HCT116 (cell line): ENCODE measurements around the gene CHD8. TPM values are rescaled to one million over a fixed set of nuclear protein-coding genes. Genes with fewer than 3 reads are reported as not detected.

Experiments used
- ATAC-seq: fragments of 200-7000 bp; cut with Tn5 transposase; 2 replicates; pipeline ENCODE4 v1.9.1; 2020; ENCODE audit warnings: mild to moderate bottlenecking, moderate library complexity
- BruUV-seq: library from RNA; stranded (reverse); fragments of 400-500 nt; replicated peaks from 2 replicates; lab custom pipeline; 2021; lab: Mats Ljungman, UMichigan
- CTCF ChIA-PET: fragments of 300-600 bp; sonication (Branson Sonifier 250); formaldehyde crosslinking; loops from one replicate; lab custom pipeline; 2021; ENCODE audit warnings: antibody characterized with exemption; lab: Charles Lee
- POLR2A ChIA-PET: fragments of 300-600, 350-600 bp; sonication (Branson Sonifier 250); formaldehyde crosslinking; loops from one replicate; lab custom pipeline; 2021; ENCODE audit warnings: antibody characterized with exemption; lab: Charles Lee
- RAD21 ChIA-PET, 2 experiments: fragments of 300-600 bp; sonication (Branson Sonifier 250); formaldehyde crosslinking; loops; one replicate each; lab custom pipeline; 2023; ENCODE audit warnings: low total read pairs in 2 of 2; ENCODE audit not compliant: uncharacterized antibody in 2 of 2, unreplicated experiment in 2 of 2, low non-redundant PET in 1 of 2; lab: Charles Lee
- DNase-seq: peaks from one replicate; pipeline ENCODE4 v3.0.0-alpha.2; 2010; ENCODE audit warnings: low read depth, low spot score
- H2AFZ ChIP-seq: fragments of 200-600 bp; shearing (Covaris generic), sonication (generic); 2 replicates; pipeline ENCODE4 v1.6.1; 2017; ENCODE audit warnings: low read depth, mixed run types, mixed read lengths, antibody characterized with exemption, low read length; ENCODE audit not compliant: poor library complexity, severe bottlenecking
- H3K27ac ChIP-seq: 2 replicates; pipeline ENCODE4 v1.5.1; 2012; ENCODE audit warnings: low read depth, low read length
- H3K27me3 ChIP-seq: fragments of 200-600 bp; sonication (generic); 2 replicates; pipeline ENCODE4 v1.6.1; 2016; ENCODE audit warnings: mixed run types, low read length, mixed read lengths; ENCODE audit not compliant: insufficient read depth
- H3K36me3 ChIP-seq, 2 experiments: fragments of 200-500 bp in 1 of 2; fragments of 200-600 bp in 1 of 2; sonication (Bioruptor generic) in 1 of 2; sonication (generic) in 1 of 2; 2 replicates each; pipeline versions ENCODE4 v1.5.1 to v1.6.1; 2014 to 2016; ENCODE audit warnings: low read length in 2 of 2, inconsistent platforms in 1 of 2, mixed read lengths in 1 of 2, mixed run types in 1 of 2; ENCODE audit not compliant: insufficient read depth in 2 of 2, control insufficient read depth in 1 of 2
- H3K4me1 ChIP-seq, 2 experiments: fragments of 200-600 bp in 1 of 2; sonication (generic) in 1 of 2; 2 replicates each; pipeline versions ENCODE4 v1.5.1 to v1.6.1; 2012 to 2017; ENCODE audit warnings: low read length in 2 of 2, inconsistent platforms in 1 of 2, mild to moderate bottlenecking in 1 of 2, mixed read lengths in 1 of 2, mixed run types in 1 of 2, moderate library complexity in 1 of 2; ENCODE audit not compliant: insufficient read depth in 2 of 2, control insufficient read depth in 1 of 2
- H3K4me2 ChIP-seq: fragments of 200-600 bp; sonication (generic); 2 replicates; pipeline ENCODE4 v1.6.1; 2017; ENCODE audit warnings: mixed run types, low read length, mixed read lengths
- H3K4me3 ChIP-seq, 2 experiments: fragments of 200-600 bp in 1 of 2; sonication (generic) in 1 of 2; replicated peaks in 1 of 2; 2 replicates each; pipeline ENCODE4 v1.5.1; 2011 to 2016; ENCODE audit warnings: low read length in 2 of 2, control low read depth in 1 of 2, low read depth in 1 of 2, mild to moderate bottlenecking in 1 of 2, mixed read lengths in 1 of 2, mixed run types in 1 of 2
- H3K79me2 ChIP-seq: fragments of 200-600 bp; sonication (generic); 2 replicates; pipeline ENCODE4 v1.6.1; 2017; ENCODE audit warnings: mild to moderate bottlenecking, mixed run types, low read length, moderate library complexity, mixed read lengths; ENCODE audit not compliant: insufficient read depth
- H3K9ac ChIP-seq: fragments of 200-600 bp; sonication (generic); 2 replicates; pipeline ENCODE4 v1.6.1; 2016; ENCODE audit warnings: low read length, mixed read lengths
- H3K9me2 ChIP-seq: fragments of 200-600 bp; sonication (generic), shearing (Covaris generic); 2 replicates; pipeline ENCODE4 v1.6.1; 2017; ENCODE audit warnings: mixed run types, mild to moderate bottlenecking, moderate library complexity; ENCODE audit not compliant: insufficient read depth
- H3K9me3 ChIP-seq, 2 experiments: fragments of 200-500 bp in 1 of 2; fragments of 200-600 bp in 1 of 2; sonication (Bioruptor generic) in 1 of 2; sonication (generic) in 1 of 2; 2 replicates each; pipeline ENCODE4 v1.6.1; 2014 to 2017; ENCODE audit warnings: low read length in 2 of 2, mixed read lengths in 2 of 2, inconsistent platforms in 1 of 2, low read depth in 1 of 2, mild to moderate bottlenecking in 1 of 2, mixed run types in 1 of 2, moderate library complexity in 1 of 2; ENCODE audit not compliant: control insufficient read depth in 1 of 2, insufficient read depth in 1 of 2
- H4K20me1 ChIP-seq: fragments of 200-600 bp; sonication (generic), shearing (Covaris generic); 2 replicates; pipeline ENCODE4 v1.6.1; 2017; ENCODE audit warnings: mixed run types, mild to moderate bottlenecking, moderate library complexity; ENCODE audit not compliant: insufficient read depth
- EZH2phosphoT487 ChIP-seq: fragments of 200-600 bp; IDR thresholded peaks from 2 replicates; pipeline ENCODE4 v1.6.1; 2018; ENCODE audit warnings: antibody characterized with exemption, borderline replicate concordance
- POLR2A ChIP-seq: IDR thresholded peaks from 2 replicates; pipeline ENCODE4 v1.7.0; 2011; ENCODE audit warnings: borderline replicate concordance; ENCODE audit not compliant: insufficient read depth, insufficient read length; ENCODE audit errors: extremely low read depth
- POLR2AphosphoS5 ChIP-seq: IDR thresholded peaks from 2 replicates; pipeline ENCODE4 v1.6.1; 2011; ENCODE audit warnings: mild to moderate bottlenecking, low read depth, low read length, moderate library complexity
- SIN3A ChIP-seq: IDR thresholded peaks from 2 replicates; pipeline ENCODE4 v1.6.1; 2012; ENCODE audit warnings: low read depth
- intact Hi-C: fragments of 100-400 bp; cut with micrococcal nuclease; formaldehyde crosslinking; loops from 2 replicates; pipeline ENCODE4 v1.10.0; 2022
- total RNA-seq: library from RNA; stranded (reverse); gene quantifications from one replicate; pipeline ENCODE4 v1.2.1, GENCODE V29; 2021; ENCODE audit not compliant: unreplicated experiment
- TF ChIP-seq, protein P1 (sequence below): IDR thresholded peaks from 2 replicates; pipeline ENCODE4 v1.6.1; 2012; ENCODE audit warnings: low read depth
- TF ChIP-seq, protein P2 (sequence below): IDR thresholded peaks from 2 replicates; pipeline ENCODE4 v1.6.1; 2012

Gene CHD8
- total RNA-seq, 1 experiment from 2014 or later: 46.8 TPM

DNA sequence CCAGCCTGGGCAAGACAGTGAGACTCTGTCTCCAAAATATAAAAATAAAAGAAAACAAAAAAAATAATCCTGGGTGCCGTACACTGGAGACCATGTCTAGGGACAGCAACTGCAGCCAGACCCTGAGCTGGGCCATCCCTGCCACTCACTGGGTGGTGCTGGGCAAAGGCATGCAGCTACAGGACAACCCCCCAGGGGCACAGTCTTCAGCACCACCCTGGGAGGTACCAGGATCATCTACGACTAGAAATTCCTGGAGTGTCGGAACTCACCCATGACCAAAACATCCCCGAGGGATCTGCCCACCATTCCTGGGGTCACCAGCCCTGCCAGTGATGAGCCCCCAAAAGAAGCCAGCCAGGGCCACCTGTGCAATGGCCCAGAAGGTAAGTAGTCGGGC lies 36.4 kb downstream of the CHD8 start:
- no peak overlapping the region for H3K4me3 ChIP-seq
- DNase-seq (no peak), ATAC-seq (no peak)
- no peaks in the 10 kb centered on the region for H3K9me3 ChIP-seq
- H3K79me2 ChIP-seq: peaks cover 4% of the 10 kb centered on the region; the same call in 1 of the 2 replicates
- no peak overlapping the region for H3K9ac ChIP-seq
- ChIA-PET POLR2A (no interaction called here), CTCF (no interaction called here), RAD21 (interaction anchor here in 1 of 2 experiments (0.5 kb wide), 1 partner anchor 305 kb away, joined by 5 read pairs; no protein-coding TSS in a partner anchor)
- peaks cover 35 to 63% of the 10 kb centered on the region in 2 experiments for H3K36me3 ChIP-seq
- H4K20me1 ChIP-seq: no peaks in the 10 kb centered on the region
- no peaks in the 10 kb centered on the region for H3K27me3 ChIP-seq
- intact Hi-C loops: no loop called here
- no peak overlapping the region for H3K27ac ChIP-seq
- H3K4me2 ChIP-seq: no peak overlapping the region
- no TSS peak for BruUV-seq
- TF ChIP-seq SIN3A (no peak), EZH2phosphoT487 (no peak), POLR2AphosphoS5 (no peak), POLR2A (no peak)
- TF ChIP-seq, protein P1, sequence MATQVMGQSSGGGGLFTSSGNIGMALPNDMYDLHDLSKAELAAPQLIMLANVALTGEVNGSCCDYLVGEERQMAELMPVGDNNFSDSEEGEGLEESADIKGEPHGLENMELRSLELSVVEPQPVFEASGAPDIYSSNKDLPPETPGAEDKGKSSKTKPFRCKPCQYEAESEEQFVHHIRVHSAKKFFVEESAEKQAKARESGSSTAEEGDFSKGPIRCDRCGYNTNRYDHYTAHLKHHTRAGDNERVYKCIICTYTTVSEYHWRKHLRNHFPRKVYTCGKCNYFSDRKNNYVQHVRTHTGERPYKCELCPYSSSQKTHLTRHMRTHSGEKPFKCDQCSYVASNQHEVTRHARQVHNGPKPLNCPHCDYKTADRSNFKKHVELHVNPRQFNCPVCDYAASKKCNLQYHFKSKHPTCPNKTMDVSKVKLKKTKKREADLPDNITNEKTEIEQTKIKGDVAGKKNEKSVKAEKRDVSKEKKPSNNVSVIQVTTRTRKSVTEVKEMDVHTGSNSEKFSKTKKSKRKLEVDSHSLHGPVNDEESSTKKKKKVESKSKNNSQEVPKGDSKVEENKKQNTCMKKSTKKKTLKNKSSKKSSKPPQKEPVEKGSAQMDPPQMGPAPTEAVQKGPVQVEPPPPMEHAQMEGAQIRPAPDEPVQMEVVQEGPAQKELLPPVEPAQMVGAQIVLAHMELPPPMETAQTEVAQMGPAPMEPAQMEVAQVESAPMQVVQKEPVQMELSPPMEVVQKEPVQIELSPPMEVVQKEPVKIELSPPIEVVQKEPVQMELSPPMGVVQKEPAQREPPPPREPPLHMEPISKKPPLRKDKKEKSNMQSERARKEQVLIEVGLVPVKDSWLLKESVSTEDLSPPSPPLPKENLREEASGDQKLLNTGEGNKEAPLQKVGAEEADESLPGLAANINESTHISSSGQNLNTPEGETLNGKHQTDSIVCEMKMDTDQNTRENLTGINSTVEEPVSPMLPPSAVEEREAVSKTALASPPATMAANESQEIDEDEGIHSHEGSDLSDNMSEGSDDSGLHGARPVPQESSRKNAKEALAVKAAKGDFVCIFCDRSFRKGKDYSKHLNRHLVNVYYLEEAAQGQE: no peak
- TF ChIP-seq, protein P2, sequence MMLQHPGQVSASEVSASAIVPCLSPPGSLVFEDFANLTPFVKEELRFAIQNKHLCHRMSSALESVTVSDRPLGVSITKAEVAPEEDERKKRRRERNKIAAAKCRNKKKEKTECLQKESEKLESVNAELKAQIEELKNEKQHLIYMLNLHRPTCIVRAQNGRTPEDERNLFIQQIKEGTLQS: no peak
- TF ChIP-seq, all 23 proteins: peak for 0
- no peaks in the 10 kb centered on the region for H3K9me2 ChIP-seq
- H2AFZ ChIP-seq: no peak overlapping the region
- H3K4me1 ChIP-seq: no peaks in the 10 kb centered on the region
